Cortex of kidney (tissue), 1 donor: ENCODE data around the gene MXI1.
"Not testable (repeated sequence)": the region's sequence is repeated elsewhere in the genome, so short reads cannot be mapped to it uniquely, and the experiment has no call there.

Source experiments
- DNase-seq: peaks from one replicate; lab custom pipeline; 2025; lab: John Stamatoyannopoulos, UW

Gene MXI1

DNA sequence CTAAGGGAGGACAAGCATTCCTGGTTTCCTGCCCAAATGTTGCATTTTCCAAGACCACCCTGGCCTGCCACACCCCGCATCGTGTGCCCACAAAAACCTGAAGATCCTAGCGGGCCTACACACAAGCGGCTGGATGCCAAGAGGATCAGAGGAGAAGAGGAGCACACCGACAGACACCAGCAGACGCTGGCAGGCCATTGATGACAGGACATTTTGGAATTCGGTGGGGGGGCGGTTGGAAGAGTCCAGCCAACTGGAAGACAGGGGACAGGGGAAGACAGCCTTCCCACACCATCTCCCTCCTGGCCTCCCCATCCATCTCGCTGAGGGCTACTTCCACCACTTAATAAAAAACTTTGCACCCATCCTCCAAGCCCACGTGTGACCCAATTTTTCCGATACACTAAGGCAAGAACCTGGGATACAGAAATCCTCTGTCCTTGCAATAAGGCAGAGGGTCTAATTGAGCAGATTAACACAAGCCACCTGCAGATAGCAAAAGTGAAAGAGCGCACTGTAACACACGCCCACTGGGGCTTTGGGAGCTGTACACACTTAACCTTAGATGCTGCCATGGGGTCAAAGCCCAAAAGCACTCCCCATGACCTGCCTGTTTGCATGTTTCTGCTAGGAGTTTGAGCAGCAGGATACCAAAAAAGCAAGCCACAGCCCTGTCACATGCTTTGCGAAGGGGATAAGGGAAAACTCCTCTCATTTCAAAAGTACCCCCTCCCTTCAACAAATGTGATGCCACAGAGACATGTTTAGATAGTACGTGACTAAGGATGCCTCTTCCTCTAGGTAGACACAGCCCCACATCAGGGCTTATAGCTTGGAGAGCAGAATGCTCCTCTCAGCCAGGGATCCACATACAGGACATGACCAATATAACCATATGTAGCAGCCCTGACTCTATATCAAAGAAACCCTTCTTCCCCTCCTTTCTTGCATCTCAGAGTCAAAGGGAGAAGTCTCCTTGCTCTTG lies 110.8 kb downstream of the MXI1 start:
- DNase-seq, result no peak

DNA sequence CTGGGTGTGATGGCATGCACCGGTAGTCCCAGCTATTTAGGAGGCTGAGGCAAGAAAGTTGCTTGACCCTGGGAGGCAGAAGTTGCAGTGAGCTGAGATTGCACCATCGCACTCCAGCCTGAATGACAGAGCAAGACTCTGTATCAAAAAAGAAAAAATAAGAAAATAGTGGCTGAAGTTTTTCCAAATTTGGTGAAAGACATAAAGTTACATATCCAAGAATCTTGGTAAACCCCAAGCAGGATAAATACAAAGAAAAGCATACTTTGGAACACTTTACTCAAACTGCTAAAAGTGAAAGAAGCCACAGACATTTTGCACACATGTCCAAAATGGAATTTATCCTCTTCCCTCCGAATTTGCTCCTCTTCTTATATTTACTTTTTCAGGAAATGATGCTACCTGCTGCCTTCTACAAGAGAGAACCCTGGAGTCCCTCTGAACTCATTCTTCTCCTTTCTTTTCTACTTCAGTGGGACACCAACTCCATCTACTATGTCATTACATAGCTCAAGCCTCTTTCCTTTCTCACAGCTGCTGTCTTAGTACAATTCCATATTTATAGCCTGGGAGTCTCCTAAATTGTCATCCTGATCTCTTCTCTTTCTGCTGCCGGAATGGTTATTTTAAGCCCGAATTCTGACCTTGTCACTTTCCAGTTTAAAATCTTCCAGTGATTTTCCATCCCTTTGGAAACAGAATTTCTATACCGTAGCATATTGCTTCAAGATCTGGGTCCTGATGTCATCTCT lies 114.6 kb downstream of the MXI1 start:
- no peak for DNase-seq

DNA sequence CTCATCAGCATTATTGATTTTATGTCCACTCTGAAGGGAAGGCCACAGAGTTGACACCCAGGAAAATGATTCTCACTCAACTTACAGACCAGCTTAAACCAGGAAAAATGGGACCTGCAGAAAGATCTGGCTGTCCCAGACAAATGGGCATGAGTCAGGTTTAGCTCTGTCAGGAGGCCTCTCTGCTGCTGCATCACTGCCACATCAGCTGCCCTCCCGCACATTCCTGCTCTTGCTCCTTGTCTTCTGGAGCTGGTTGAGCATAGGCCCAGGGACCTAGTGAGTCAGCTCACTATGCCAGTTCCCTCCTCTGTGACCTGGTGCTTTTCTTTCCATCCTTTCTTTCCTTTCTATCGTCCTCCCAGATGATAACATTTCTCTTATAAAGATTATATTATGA lies 116.1 kb downstream of the MXI1 start:
- DNase-seq, result no peak

DNA sequence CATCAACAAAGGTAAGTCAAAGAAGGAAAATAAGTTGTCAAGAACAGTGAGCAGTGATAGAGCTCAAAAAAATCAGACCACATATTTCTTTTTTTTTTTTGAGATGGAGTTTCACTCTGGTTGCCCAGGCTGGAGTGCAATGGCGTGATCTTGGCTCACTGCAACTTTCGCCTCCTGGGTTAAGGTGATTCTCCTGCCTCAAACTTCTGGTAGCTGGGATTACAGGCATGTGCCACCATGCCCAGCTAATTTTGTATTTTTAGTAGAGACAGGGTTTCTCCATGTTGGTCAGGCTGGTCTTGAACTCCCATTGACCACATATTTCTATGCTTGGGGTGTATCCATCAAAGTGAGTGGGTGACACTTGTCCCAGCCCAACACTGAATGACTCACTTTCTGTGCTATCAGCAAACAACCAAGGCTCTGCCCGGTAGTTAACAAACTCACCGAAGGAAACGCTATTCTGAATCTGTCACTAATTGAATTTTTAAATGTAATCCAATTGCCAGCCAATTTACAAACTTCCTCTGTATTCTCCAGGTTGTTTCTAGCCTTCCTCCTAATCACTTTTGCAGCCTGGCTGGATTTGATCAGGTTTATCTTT lies 116.9 kb downstream of the MXI1 start:
- DNase-seq, result no peak

DNA sequence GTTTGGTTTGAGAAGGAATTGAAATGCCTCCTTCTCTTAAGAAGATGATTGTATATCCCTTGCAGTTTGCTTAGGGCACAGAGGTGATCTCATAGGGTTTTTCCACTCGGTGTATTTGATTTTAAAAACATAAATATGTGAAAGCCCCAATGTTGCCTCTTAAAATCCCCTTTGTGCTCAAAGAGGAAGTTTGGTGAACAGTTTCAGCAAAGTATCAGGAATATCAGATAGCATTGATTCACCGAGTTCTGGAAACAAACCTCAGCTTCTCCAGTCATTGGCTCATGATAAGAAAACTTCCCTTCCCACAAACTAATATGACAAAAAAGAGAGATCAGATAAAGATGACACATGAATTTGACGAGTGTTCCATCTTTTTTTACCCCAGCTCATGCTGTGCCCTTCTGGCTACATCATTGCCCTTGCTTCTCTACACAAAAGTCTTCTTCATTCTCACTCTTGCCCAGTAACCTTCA lies 117.4 kb downstream of the MXI1 start:
- no peak for DNase-seq

DNA sequence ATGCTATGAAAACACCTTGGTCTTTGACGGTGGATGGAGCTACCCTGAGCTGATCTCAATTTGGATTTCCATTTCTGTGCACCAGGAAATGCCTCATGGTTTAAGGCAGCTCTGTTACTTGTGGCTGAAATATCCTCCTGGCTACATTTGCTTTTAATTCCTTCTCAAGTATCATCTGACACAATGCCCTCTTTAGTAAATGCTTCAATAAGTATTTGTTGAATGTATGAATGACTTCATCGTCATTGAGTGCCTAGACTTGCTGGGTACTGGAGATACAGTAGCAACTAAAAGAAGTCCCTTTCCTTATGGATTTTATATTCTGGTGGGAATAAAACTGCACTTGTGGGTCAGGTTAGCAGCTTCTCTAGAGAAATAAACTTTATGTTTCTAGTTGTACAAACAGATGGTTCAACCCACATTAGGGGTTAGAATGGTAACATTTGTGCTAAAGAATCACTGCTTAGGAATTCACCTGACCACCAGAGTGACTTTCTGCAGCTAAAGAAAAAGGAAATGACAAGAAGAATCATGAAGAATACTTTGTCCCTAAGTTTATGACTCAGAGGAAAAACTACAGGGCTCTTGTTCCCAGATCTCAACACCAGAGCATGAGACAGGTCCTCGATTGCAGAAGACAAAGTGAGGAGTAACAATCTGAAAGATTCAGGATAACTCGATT lies 119.1 kb downstream of the MXI1 start:
- no peak for DNase-seq

DNA sequence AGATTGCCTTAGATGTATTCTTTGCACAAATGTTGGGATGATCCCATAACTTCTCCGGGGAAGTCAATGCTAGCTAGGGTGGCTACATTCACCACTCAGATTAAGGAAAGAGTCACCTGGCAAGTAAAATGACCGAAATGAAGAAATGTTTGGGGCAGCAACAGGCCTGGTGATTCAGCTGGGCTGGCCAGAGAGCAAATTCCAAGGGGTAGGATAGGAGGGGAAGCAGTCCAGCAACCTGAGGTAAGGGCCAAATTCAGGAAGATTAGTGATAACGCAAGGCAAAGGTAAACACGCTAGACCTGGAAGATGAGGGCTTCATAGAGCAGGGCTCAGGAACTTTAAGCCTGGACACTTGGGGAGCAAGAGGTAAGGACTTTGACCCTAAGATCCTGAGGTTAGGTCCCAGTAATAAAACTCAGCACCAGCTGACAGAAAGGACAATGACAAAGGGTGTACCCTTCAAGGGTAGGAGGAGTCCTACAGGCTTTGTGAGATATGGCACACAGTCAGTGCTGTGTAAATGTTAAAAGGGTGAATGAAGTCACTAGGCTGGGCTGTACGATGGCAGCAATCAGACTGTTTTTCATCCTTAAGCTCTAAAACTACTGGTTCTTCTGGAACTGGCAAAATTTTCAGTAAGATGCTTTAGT lies 120.0 kb downstream of the MXI1 start:
- no peak for DNase-seq

DNA sequence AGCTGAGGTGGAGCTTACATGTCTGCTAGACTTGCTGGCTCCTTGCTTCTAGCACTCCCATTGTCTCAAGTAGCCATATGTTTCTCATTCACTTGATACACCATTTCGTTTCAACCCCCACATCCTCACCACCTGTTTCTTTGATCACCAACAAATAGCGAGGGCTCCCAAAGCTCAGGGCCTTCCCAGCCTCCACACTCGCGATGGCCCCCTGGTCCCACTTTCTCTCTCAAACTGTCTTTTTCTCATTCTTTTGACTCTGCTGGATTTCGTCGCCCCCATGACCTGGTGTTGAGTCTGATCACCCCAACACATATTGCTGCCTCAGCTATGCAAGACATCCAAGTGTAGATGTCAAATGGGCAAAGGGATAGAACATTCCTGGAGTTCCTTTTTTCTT lies 123.3 kb downstream of the MXI1 start:
- no peak for DNase-seq

DNA sequence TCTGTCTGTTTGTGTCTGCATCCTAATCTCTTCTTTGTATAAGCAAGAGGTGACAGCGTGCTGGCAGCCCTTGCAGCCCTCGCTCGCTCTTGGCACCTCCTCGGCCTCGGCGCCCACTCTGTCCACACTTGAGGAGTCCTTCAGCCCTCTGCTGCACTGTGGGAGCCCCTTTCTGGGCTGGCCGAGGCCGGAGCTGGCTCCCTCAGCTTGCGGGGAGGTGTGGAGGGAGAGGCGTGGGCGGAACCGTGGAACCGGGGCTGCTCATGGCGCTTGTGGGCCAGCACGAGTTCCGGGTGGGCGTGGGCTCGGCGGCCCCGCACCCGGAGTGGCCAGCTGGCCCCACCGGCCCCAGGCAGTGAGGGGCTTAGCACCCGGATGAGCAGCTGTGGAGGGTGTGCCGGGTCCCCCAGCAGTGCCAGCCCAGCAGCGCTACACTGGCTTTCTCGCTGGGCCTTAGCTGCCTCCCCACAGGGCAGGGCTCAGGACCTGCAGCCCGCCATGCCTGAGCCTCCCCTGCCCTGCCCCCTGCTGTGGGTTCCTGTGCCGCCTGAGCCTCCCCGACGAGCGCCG lies 123.9 kb downstream of the MXI1 start:
- not testable (repeated sequence) for DNase-seq

DNA sequence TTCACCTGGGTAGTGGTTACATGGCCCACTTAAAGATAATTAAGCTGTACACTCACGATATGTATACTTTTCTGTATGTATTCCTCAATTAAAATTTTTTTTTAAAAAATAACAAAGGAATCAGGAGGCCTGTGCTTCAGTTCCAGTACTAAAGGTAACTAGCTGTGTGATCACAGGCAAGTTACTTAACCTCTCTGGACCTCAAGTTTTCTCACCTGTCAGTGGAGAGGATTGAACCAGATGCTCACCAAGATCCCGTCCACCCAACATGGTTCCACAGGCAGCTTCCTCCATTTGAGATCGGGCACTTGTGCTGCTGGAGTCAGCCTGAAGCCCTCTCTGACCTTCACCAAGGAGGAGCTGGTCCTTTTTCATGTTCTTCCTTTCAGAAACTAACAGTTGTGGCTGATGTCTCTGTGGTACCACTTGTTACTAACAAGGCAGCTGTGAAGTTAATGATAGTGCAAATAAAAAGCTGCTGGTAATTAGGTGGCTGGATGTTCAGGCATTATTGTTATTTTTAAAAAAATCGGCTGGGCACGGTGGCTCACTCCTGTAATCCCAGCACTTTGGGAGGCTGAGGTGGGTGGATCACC lies 126.8 kb downstream of the MXI1 start:
- DNase-seq, result no peak

DNA sequence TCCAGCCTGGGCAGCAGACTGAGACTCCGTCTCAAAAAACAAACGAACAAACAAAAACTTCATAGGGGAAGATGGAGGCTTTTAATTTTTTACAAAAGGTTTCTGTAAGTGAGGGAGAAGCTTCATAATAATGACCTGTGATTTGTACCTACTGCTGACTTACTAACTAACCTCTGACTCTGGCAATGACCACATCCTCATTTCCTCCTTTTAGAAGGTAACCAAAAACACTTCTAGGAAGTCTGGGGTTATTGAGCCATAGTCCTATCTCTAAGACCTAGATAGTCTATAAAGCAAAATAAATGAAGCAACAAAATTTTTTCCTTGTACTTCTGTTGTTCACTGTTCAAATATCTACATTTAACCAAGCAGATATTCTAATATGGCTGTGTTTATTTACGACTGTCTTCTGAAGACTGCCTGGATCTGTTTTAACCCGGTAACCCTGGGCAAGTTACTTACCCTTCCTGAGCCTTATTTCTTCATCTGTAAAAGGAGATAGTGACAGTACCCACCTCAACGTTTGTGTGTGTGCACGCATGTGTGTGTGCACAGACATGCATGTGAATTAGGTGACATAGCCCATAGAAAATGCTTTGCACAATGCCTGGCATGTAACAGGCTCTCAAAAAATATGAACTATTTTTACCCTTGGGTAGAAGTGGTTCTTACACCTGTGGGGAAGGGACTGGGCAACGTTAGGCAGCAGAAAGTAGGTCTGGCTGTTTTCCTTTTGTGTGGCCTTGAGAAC lies 128.1 kb downstream of the MXI1 start:
- no peak for DNase-seq

DNA sequence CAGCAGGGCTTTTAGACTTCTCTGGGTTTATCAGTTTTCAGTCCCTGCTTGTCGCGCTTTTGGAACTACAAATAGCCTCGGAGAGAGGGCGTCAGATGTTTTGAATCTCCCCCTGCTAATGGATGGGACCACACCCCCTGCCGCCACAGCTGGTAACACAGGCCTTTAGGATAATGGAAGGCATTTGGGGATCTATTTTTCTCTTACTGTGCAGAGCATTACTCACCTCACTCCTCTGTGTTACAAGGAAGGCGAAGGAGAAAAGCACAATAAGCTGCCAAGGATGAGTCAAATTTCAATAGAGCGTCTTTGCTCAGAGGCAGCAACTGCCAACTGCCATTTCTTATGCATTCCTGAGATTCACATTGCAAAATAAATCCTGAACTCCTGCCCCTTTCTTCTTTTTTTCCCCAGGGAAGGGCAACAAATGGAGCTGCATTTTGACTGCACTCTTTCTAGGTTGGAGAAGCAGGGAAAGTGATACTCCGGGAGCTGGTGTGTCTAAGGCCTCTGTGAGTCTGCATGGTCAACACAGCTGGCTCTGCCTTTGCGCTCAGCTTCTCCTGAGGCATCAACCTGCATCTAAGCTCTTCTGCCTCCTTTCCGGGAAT lies 128.8 kb downstream of the MXI1 start:
- DNase-seq, result no peak
